Transverse colon (tissue), 3 donors: Measurements from ENCODE around the gene SERINC4.

Experiments
- CTCF ChIP-seq, 5 experiments: fragments of 200-600 bp in 3 of 5; fragments of 450-650 bp in 2 of 5; sonication (generic) in 3 of 5; IDR thresholded peaks; 1 replicate in 2 of 5; 2 replicates in 3 of 5; pipeline ENCODE4 v1.5.1; 2016 to 2017; ENCODE audit warnings: antibody characterized with exemption in 5 of 5, inconsistent platforms in 3 of 5, mild to moderate bottlenecking in 2 of 5, moderate library complexity in 1 of 5
- POLR2A ChIP-seq: fragments of 450-650 bp; IDR thresholded peaks from one replicate; pipeline ENCODE4 v1.6.1; 2016; ENCODE audit warnings: antibody characterized with exemption, mild to moderate bottlenecking, moderate library complexity

- TF ChIP-seq POLR2A, result no peak
- TF ChIP-seq CTCF (IDR thresholded peaks at IDR 0.05), result no peak
Measured at GRCh38 chr15:43821505-43821904, 21.5 kb upstream of the SERINC4 start.
